CD4-positive, alpha-beta T cell (primary cell): ENCODE data around the gene FYCO1. TPM values are rescaled to one million over a fixed set of nuclear protein-coding genes. Genes with fewer than 3 reads are reported as not detected.

Experiments used
- ATAC-seq: fragments of 200-7000 bp; cut with Tn5 transposase; one replicate; pipeline ENCODE4 v1.10.0; 2022; ENCODE audit warnings: mild to moderate bottlenecking; ENCODE audit not compliant: poor library complexity
- CTCF ChIA-PET: fragments of 350-600 bp; sonication (Branson Sonifier 250); formaldehyde crosslinking; loops from one replicate; lab custom pipeline; 2021; ENCODE audit warnings: antibody characterized with exemption, inconsistent platforms; lab: Charles Lee
- POLR2A ChIA-PET: fragments of 350-600 bp; sonication (Branson Sonifier 250); formaldehyde crosslinking; loops from one replicate; lab custom pipeline; 2021; ENCODE audit warnings: antibody characterized with exemption, inconsistent platforms; lab: Charles Lee
- DNase-seq, 14 experiments: peaks; one replicate each; pipeline ENCODE4 v3.0.0-alpha.2; 2013 to 2020; ENCODE audit warnings: mixed read lengths in 2 of 14
- H3K27ac ChIP-seq, 2 donors: one replicate each; pipeline versions ENCODE4 v1.5.1 to v1.7.0; 2013; ENCODE audit warnings: low read length in 2 of 2, low read depth in 1 of 2, mild to moderate bottlenecking in 1 of 2
- H3K27me3 ChIP-seq, 2 experiments: 1 replicate in 1 of 2; 2 replicates in 1 of 2; pipeline versions ENCODE4 v1.6.1 to v1.7.0; 2013; ENCODE audit warnings: low read length in 2 of 2, control low read depth in 1 of 2, mild to moderate bottlenecking in 1 of 2, moderate library complexity in 1 of 2; ENCODE audit not compliant: insufficient read depth in 2 of 2, control insufficient read depth in 1 of 2
- H3K36me3 ChIP-seq: one replicate; pipeline ENCODE4 v1.6.1; 2013; ENCODE audit warnings: low read length, control low read depth; ENCODE audit not compliant: insufficient read depth
- H3K4me1 ChIP-seq: one replicate; pipeline ENCODE4 v1.6.1; 2013; ENCODE audit warnings: low read length, control low read depth; ENCODE audit not compliant: insufficient read depth
- H3K4me3 ChIP-seq: one replicate; pipeline ENCODE4 v1.5.1; 2013; ENCODE audit warnings: mild to moderate bottlenecking, low read length, moderate library complexity
- H3K9me3 ChIP-seq, 2 experiments: 1 replicate in 1 of 2; 2 replicates in 1 of 2; pipeline versions ENCODE4 v1.6.1 to v1.7.0; 2013; ENCODE audit warnings: low read length in 2 of 2, mild to moderate bottlenecking in 2 of 2, control low read depth in 1 of 2, moderate library complexity in 1 of 2; ENCODE audit not compliant: control insufficient read depth in 1 of 2, insufficient read depth in 1 of 2
- H3K27ac Mint-ChIP-seq: one replicate; pipeline ENCODE4 v1.8.0; 2020; ENCODE audit warnings: mixed read lengths
- H3K27me3 Mint-ChIP-seq: one replicate; pipeline ENCODE4 v1.8.0; 2021; ENCODE audit warnings: mixed read lengths
- H3K36me3 Mint-ChIP-seq: one replicate; pipeline ENCODE4 v1.8.0; 2021; ENCODE audit warnings: low read depth, mixed read lengths
- H3K4me1 Mint-ChIP-seq: one replicate; pipeline ENCODE4 v1.8.0; 2021; ENCODE audit warnings: low read depth, mixed read lengths
- H3K4me3 Mint-ChIP-seq: one replicate; pipeline ENCODE4 v1.8.0; 2020; ENCODE audit warnings: mild to moderate bottlenecking, mixed read lengths
- H3K9me3 Mint-ChIP-seq: one replicate; pipeline ENCODE4 v1.8.0; 2020; ENCODE audit warnings: mixed read lengths
- CTCF ChIP-seq: fragments of 200-600 bp; IDR thresholded peaks from one replicate; pipeline ENCODE4 v1.8.0; 2022; ENCODE audit warnings: antibody characterized with exemption, mild to moderate bottlenecking
- intact Hi-C, 2 experiments: fragments of 100-400 bp; cut with DNase I in 1 of 2; cut with micrococcal nuclease in 1 of 2; formaldehyde crosslinking; loops; one replicate each; pipeline versions ENCODE4 v1.15.1 to v1.9.0; 2023 to 2025; cut with DNase I, micrococcal nuclease
- total RNA-seq, 174 experiments: library from RNA in 2 of 174; stranded (reverse) in 2 of 174; gene quantifications; one replicate each; pipeline ENCODE4 v1.2.3 and lab custom pipeline; 2021 to 2026

FYCO1 gene
- total RNA-seq, 2 experiments from 2014 or later, result 17.4 to 20.1 TPM

GRCh38 chr3:45993421-45994027, 2.1 kb downstream of the FYCO1 start:
- CTCF ChIA-PET, result interaction anchor here (0.6 to 1.6 kb wide), 6 partner anchors 13 to 636 kb away, joined by 3 to 5 read pairs (median 4); no protein-coding TSS in a partner anchor
- H3K27me3 Mint-ChIP-seq, result no peaks in the 10 kb centered on the region
- peak overlapping the region; percentile 92 for H3K27ac Mint-ChIP-seq
- H3K4me1 Mint-ChIP-seq, result peaks cover 69% of the 10 kb centered on the region
- H3K9me3 Mint-ChIP-seq, result no peaks in the 10 kb centered on the region
- intact Hi-C loops, result loop anchor here (5.0 kb wide), 2 partner anchors 41 to 46 kb away; no protein-coding TSS in a partner anchor
- no peaks in the 10 kb centered on the region for H3K9me3 ChIP-seq
- no peak for TF ChIP-seq CTCF
- ATAC-seq, result peak; percentile 42
- no peaks in the 10 kb centered on the region for H3K27me3 ChIP-seq
- peaks cover 8% of the 10 kb centered on the region for H3K36me3 ChIP-seq
- H3K27ac ChIP-seq, result no peak overlapping the region
- H3K4me3 ChIP-seq, result no peak overlapping the region
- POLR2A ChIA-PET, result interaction anchor here (0.6 to 4.7 kb wide), 5 partner anchors 17 to 361 kb away, joined by 3 to 42 read pairs (median 14); partner anchors contain the start of gene CXCR6
- peak in 11 of 14 experiments; percentile 8 to 74 (median 37) for DNase-seq
- peak overlapping the region; percentile 83 for H3K4me3 Mint-ChIP-seq
- H3K4me1 ChIP-seq, result peaks cover 69% of the 10 kb centered on the region
- peaks cover 14% of the 10 kb centered on the region for H3K36me3 Mint-ChIP-seq

DNA sequence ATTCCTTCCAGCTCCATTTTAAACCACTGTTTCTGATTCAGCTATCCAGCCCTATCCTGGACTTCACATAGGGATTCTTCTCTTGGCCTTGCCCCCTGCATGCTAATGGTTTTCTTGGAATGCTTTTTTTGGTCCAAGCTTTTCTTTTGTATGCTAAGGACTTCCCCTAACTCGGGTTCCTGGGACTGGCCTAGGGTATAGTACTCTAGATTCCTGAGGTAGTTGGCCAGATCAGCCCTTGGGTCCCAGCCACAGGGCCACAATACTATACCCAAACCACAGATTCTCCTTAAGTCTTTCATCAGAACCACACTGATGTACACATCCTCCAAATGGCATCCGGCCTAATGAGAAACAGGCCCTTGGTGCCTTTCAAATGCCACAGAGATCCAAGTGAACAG, 2.8 kb downstream of the FYCO1 start:
- peaks cover 14% of the 10 kb centered on the region for H3K36me3 Mint-ChIP-seq
- H3K27ac Mint-ChIP-seq, result peak overlapping the region; percentile 92
- Histone ChIP-seq H3K36me3 (peaks cover 8% of the 10 kb centered on the region), H3K27me3 (no peaks in the 10 kb centered on the region), H3K4me1 (peaks cover 76% of the 10 kb centered on the region), H3K9me3 (no peaks in the 10 kb centered on the region), H3K27ac (no peak overlapping the region), H3K4me3 (no peak overlapping the region)
- ChIA-PET POLR2A (interaction anchor here (0.6 to 4.7 kb wide), 2 partner anchors 17 to 362 kb away, joined by 3 to 42 read pairs; no protein-coding TSS in a partner anchor), CTCF (interaction anchor here (0.7 to 1.6 kb wide), 4 partner anchors 12 to 54 kb away, joined by 3 to 5 read pairs (median 4); no protein-coding TSS in a partner anchor)
- H3K4me3 Mint-ChIP-seq, result peak overlapping the region; percentile 83
- intact Hi-C loops, result loop anchor here (5.0 kb wide), 2 partner anchors 41 to 46 kb away; no protein-coding TSS in a partner anchor
- TF ChIP-seq CTCF, result no peak
- no peaks in the 10 kb centered on the region for H3K27me3 Mint-ChIP-seq
- DNase-seq, result peak in 1 of 14 experiments; percentile 53
- no peaks in the 10 kb centered on the region for H3K9me3 Mint-ChIP-seq
- no peak for ATAC-seq
- H3K4me1 Mint-ChIP-seq, result peaks cover 75% of the 10 kb centered on the region

GRCh38 chr3:45992133-45992729, 3.4 kb downstream of the FYCO1 start:
- no peaks in the 10 kb centered on the region for H3K9me3 ChIP-seq
- ChIA-PET POLR2A (interaction anchor here (4.7 kb wide), 1 partner anchor 16 kb away, joined by 42 read pairs; no protein-coding TSS in a partner anchor), CTCF (interaction anchor here (0.7 kb wide), 1 partner anchor 53 kb away, joined by 3 read pairs; no protein-coding TSS in a partner anchor)
- peaks cover 8% of the 10 kb centered on the region for H3K36me3 ChIP-seq
- DNase-seq, result peak in 2 of 14 experiments; percentile 19 to 25
- no peak for ATAC-seq
- no peaks in the 10 kb centered on the region for H3K27me3 ChIP-seq
- H3K27me3 Mint-ChIP-seq, result no peaks in the 10 kb centered on the region
- no peak for TF ChIP-seq CTCF
- peaks cover 80% of the 10 kb centered on the region for H3K4me1 ChIP-seq
- H3K4me1 Mint-ChIP-seq, result peaks cover 78% of the 10 kb centered on the region
- peak overlapping the region; percentile 92 for H3K27ac Mint-ChIP-seq
- no peak overlapping the region for H3K27ac ChIP-seq
- intact Hi-C loops, result loop anchor here (5.0 kb wide), 2 partner anchors 40 to 45 kb away; no protein-coding TSS in a partner anchor
- H3K9me3 Mint-ChIP-seq, result no peaks in the 10 kb centered on the region
- peaks cover 14% of the 10 kb centered on the region for H3K36me3 Mint-ChIP-seq
- H3K4me3 ChIP-seq, result no peak overlapping the region
- peak overlapping the region; percentile 30 for H3K4me3 Mint-ChIP-seq
